ENCODE data around the gene LSM14A. TPM values are rescaled to one million over a fixed set of nuclear protein-coding genes. Genes with fewer than 3 reads are reported as not detected.
"Not testable (repeated sequence)": the region's sequence is repeated elsewhere in the genome, so short reads cannot be mapped to it uniquely, and the experiment has no call there.

LSM14A gene
- total RNA-seq, 1 experiment from 2014 or later = 51.8 TPM

DNA sequence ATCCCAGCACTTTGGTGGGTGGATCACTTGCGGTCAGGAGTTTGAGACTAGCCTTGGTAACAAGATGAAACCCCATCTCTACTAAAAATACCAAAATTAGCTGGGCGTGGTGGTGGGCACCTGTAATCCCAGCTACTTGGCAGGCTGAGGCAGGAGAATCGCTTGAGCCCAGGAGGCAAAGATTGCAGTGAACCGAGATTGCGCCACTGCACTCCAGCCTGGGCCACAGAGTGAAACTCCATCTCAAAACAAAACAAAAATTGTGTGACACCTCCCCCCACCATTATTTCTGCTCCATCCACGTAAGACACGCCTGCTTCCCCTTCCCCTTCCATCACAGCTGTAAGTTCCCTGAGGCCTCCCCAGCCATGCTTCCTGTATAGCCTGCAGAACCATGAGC lies 13.3 kb upstream of the LSM14A start:
- not testable (repeated sequence) for DNase-seq (ENCODE audit: low read depth)

DNA sequence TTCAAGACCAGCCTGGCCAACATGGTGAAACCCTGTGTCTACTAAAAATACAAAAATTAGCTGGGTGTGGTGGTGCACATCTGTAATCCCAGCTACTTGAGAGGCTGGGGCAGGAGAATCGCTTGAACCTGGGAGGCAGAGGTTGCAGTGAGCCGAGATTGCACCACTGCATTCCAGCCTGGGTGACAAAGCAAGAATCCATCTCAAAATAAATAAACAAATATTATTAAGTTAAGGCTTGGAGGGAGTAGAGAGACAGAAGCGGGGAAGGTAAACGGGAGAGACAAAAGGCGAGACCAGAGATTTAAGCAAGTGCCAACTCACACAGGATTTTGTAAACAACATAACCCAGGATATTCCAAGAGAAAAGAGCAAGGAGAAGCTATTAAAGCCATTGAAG lies 12.8 kb upstream of the LSM14A start:
- peak; percentile 26 for DNase-seq (ENCODE audit: low read depth)

DNA sequence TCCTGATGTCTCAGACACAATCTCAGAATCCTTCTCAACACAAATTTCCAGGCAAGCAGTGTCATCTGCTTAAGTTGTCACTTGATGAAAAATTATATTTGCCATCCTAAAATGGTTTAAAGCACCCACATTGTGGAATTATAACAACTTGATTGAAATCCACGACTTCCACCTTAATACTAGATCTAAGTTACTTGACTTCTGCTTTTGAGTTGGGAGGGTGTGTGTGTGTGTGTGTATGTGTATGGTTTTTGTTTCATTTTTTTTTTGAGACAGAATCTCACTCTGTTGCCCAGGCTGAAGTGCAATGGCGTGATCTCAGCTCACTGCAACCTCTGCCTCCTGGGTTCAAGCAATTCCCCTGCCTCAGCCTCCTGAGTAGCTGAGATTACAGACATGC lies 10.4 kb upstream of the LSM14A start:
- DNase-seq (ENCODE audit: low read depth) = not testable (repeated sequence)

DNA sequence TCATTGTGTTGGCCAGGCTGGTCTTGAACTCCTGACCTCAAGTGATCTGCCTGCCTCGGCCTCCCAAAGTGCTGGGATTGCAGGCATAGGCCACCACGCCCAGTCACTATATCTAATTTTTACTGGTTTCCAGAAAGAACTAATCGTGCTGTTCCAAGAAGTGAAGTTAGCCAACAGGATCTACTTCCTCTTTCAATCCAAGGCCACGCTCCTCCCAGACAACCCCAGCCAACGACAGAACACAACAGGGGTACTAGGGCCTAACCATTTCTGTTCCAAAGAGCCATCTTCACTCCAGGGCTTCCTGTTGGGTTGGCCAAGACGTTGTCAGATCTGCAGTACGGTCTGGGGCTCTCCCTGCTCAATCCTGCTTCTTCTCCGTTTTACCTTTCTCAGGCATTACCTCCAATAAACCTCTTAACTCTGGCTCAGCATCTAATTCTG lies 7.0 kb upstream of the LSM14A start:
- DNase-seq (ENCODE audit: low read depth) = no peak

DNA sequence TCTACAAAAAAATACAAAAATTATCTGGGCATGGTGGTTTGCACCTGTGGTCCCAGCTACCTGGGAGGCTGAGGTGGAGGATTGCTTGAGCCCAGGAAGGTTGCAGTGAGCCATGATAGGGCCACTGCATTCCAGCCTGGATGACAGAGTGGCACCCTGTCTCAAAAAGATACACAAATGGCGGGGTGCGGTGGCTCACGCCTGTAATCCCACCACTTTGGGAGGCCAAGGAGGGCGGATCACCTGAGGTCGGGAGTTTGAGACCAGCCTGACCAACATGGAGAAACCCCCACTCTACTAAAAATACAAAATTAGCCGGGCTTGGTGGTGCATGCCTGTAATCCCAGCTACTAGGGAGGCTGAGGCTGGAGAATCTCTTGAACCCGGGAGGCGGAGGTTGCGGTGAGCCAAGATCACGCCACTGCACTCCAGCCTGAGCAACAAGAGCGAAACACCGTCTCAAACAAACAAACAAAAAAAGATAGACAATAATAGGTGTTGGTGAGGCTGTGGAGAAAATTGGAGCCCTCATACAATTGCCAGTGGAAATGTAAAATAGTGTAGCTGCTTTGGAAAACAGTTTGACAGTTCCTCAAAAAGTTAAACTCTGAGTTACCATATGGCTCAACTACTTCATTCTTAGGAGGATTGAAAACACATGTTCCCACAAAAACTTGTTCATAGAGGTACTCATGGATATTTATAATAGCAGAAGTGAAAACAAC lies 2.7 kb upstream of the LSM14A start:
- not testable (repeated sequence) for DNase-seq (ENCODE audit: low read depth)

DNA sequence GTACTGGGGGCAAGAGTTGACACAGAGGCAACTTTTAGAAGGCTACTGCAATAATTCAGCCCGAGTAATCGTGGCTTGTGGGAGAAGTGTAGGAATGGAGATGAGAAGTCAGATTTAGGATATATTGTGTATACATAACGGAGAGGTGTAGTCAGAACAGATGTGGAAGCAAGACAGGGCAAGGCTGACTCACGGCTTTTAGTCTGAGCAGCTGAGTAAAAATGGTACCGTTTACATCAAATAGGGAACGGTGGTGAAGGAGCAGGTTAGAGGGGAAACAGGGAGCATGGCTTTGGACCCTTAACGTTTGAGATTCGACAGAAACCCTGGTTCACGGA lies 796 bp upstream of the LSM14A start:
- DNase-seq (ENCODE audit: low read depth) = peak; percentile 52

DNA sequence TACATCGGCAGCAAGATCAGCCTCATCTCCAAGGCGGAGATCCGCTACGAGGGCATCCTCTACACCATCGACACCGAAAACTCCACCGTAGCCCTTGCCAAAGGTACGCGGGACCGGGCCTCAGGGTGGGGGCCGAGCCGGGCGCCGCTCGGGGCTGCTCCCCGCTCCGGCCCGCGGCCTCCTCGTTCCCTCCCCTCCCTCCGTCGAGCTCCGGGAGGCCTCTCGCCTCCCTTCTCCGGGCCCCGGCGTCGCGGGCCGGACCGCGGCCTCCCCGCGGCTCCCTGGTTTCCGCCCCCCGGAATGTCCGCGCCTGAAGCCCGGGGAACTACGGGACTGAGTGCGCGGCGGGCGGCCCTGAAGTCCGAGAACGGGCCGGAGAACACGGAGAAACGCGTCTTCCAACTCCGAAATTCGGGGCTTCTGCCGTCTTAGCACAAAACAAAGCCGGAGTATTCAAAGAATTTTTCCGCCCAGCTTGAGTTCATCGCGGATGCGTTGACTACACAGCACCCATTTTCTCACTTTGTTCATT lies 423 bp downstream of the LSM14A start:
- DNase-seq (ENCODE audit: low read depth) = no peak

DNA sequence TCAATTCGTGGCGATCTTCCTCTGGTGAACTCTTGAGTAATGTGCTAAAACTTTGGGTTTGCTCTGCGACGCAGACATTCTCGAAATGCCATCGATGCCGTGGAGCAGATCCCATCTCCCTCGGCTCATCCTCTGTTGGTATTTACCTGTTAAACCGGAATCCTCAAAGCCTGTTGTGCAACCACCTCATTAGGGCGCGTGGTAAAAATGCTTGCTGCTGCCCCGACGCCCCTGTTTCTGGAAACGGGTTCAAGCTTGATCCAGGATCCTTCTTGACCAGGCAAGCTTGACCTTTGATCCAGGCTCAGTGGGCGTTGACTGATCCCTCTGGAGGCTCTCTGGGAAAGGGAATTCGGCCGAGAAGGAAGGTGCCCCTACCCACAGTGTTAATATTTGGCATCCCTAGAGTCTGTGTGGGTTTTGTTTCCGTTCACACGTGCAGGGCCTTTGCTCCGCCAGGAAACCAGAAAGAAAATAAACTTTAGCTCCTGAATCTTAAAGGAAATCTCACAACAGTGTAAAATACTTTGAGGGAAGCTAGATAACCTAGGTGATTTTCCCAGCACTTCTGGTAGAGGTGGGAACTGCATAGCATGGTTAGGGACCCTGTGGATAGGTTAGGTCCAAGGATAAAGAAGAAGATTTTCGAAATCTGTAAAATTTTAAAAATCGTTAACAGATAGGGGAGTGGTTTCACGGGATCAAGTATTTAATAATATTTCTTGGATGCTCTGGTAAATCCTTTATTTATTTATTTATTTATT lies 1.1 kb downstream of the LSM14A start:
- peak; percentile 65 for DNase-seq (ENCODE audit: low read depth)

DNA sequence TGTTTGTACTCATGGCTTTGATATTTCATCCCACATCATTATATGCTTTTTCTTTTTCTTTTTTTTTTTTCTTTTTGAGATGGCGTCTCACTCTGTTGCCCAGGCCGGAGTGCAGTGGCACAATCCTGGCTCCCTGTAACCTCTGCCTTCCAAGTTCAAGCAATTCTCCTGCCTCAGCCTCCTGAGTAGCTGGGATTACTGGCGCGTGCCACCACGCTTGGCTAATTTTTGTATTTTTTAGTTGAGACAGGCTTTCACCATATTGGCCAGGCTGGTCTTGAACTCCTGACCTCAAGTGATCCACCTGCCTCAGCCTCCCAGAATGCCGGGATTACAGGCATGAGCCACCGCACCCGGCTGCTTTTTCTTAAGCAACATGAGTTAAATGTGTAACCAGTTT lies 2.9 kb downstream of the LSM14A start:
- not testable (repeated sequence) for DNase-seq (ENCODE audit: low read depth)

DNA sequence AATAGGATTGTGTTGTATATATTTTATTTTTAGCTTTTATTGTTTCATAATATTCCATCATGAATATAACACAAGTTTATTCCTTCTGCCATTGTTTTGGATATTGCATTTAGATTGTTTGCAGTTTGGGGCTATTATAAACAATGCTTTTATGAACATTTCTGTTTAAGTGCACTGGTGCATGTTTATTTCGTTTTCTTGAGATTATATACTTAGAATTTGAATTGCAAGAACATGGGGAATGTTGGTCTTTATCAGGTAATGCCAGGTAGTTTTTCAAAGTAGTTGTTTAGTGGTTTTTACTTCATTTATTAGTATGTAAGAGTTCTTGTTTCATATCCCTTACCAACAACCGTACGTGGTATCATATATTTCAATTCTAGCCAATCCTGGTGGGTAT lies 4.3 kb downstream of the LSM14A start:
- DNase-seq (ENCODE audit: low read depth) = no peak

DNA sequence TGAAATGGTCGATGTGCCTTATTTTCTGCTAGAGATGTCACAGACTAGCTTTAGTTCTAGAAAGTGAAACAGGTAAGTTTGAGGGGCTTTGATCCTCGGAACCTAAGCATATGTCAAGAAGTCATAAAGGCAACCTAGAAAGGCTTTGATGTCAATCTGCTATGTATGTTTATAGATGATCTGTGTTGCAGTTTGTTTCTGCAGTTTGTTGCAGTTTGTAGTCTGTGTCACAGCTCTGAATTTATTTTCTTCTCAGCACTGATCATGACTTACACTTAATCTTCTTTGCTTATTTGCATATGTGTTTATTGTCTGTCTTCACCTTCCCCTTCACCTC lies 5.9 kb downstream of the LSM14A start:
- no peak for DNase-seq (ENCODE audit: low read depth)

DNA sequence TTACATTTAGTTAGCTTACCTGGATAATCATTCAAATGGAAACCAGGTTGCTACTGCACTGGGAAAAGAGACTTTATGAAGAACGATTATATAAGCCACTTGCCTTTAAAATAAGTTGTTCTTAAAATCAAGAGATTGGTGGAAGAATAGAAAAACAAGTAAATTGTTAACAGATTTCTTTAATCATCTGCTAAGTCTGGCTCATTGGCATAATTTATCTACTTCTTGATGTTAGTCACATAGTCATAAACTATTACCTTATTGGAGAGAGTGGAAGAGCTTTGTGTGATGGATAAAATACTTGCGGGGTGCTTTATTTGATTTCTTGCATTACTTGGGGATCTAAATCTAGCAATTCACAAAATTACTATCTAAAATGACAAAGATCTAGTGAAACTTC lies 6.8 kb downstream of the LSM14A start:
- no peak for DNase-seq (ENCODE audit: low read depth)

DNA sequence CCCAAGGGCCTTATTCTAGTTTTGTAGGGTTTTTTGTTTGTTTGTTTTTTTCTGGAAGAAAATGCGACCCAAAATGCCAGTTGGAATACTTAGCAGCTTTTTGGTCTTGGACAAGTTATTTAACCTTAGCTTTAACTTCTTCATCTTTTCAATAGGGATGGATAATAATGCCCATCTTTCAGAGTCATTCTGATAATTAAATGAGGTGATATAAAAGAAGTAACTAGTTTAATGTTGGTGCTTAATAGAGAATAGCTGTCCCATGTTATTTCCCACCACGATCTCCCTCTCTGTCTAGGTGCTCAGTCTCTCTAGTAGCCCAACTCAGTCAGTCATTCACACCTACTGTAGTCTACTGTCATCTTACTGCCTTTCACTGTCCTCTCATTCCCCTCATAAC lies 8.0 kb downstream of the LSM14A start:
- DNase-seq (ENCODE audit: low read depth) = no peak

DNA sequence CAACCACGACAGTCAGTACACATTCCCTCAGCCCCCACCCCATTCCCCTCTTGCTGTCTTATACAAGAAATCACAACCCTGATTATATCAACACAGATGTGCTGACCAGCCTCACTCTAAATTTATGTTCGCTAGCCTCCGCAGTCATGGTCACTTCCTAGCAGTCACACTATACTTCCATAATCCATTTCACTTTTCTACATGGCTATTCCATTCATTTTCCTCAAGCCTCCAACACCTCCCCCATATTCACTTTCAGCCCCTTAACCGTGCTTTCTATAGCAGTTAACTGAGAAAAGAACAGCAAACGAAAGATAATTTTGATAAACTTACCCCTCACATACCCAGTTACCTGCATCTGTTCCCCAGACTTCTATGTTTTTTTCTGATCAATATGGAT lies 8.4 kb downstream of the LSM14A start:
- DNase-seq (ENCODE audit: low read depth) = no peak

DNA sequence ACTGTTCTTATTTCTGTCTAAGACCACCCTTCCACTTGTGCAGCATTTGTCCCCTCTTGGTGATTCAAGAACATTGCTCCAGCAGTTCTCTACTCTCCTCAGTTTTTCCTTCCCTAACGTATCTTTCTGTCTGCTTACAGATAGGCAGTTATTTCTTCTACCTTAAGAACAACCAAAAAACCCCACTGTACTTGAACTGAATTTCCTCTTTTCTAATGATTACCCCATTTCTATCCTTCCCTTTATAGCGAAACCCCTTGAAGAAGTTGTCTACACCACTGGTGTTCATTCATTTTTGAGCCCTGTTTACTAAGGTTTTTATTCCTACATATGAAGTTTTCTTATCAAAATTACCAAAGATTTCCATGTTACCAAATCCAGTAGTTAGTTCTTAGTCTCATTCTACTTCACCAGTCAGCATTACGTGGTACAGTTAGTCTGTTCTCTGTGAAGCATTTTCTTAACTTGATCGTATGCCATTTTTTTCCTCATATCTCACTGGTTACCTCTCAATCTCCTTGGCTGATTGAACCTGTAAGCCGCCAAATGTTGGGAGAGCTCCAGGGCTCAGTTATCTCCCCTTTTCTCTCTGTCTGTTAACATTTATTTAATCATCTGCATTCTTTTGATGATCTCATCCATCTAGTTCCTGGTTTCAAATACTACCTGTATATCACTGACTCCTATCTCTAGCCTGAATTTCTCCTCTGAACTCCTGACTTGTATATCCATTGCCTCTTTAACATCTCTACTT lies 9.0 kb downstream of the LSM14A start:
- DNase-seq (ENCODE audit: low read depth) = peak; percentile 30

DNA sequence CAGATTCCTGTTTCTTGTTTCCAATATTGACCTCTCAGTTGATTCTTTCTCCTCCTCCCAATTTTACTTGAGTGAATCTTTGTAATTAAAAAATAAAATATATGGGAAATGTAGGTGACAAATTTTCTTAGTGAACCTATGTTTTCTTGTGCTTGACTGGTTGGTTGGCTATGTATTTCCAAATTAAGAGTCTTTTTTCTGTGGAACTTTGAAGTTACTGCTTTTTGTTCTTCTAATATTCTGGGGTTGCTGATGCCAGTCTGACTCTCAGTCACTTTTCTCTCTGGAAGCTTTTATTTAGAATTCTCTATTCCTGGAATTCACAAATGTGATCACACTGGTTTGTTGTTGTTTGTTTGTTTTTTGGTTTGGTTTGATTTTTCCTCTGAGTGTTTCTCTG lies 9.8 kb downstream of the LSM14A start:
- no peak for DNase-seq (ENCODE audit: low read depth)

DNA sequence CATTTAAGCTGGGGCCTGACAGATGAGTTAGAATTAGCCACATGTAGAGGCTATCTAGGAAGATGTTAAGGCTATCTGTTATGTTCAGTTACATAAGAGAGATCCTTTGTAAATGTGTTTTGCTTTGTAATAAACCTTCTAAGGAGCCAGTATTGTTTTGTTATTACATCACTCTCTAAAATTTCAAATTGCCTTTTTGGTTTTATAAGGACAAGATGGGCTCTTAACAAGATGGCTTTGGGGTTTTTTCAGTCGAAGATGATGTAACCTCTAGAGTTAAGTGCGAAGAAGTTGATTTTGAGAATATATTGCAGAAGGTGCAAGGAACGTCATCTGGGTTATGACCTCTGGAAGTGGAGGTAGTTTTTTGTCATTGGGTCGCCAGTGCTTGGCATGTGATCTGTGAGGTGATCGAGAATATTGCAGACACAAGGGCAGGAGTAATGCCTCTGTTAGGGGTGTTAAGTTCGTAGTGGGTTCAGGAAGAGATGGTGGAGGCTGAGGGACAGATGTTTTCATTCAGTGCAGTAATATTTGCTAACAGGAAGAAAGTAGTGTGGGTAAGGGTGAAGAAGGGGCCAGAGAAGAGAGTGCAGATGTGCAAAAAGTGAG lies 12.7 kb downstream of the LSM14A start:
- no peak for DNase-seq (ENCODE audit: low read depth)

DNA sequence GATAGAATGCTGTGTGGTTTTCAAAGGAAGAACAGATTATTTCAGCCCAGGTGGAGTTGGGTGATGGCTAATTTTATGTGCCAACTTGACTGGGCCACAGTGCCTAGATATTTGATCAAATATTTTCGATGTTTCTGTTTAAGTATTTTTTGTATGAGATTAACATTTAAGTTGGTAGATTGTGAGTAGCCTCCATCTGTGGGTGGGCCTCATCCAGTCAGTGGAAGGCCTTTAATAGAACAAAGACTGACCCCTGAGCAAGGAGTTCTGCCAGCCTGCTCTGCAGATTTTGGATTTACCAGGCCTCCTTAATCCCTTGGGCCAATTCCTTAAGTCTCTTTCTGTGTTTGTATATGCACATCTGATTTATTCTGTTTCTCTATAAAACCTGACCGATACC lies 13.9 kb downstream of the LSM14A start:
- no peak for DNase-seq (ENCODE audit: low read depth)

DNA sequence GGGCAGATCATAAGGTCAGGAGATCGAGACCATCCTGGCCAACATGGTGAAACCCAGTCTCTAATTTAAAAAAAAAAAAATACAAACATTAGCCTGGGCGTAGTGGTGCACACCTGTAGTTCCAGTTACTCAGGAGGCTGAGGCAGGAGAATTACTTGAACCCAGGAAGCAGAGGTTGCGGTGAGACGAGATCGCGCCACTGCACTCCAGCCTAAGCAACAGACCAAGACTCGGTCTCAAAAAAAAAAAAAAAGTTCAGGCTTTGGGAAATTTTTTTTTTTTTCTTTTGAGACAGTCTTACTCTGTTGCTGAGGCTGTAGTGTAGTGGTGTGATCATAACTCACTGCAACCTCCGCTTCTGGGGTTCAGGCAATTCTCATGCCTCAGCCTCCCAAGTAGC lies 14.7 kb downstream of the LSM14A start:
- DNase-seq (ENCODE audit: low read depth) = no peak

DNA sequence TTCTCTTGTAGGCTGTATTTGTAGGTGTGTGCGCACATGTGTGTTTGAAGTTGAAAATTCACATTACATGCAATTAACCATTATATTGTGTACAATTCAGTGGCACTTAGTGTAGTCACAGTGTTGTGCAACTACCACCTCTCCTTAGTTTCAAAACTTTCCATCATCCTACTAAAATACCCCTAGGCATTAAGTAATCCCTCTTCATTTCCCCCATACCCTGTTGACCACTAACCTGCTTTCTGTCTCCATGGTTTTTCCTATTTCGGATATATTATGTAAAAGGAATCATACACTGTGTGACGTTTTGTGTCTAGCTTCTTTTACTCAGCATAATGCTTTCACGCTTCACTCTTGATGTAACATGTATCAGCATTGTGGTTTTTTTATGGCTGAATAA lies 16.1 kb downstream of the LSM14A start:
- peak; percentile 4 for DNase-seq (ENCODE audit: low read depth)

DNA sequence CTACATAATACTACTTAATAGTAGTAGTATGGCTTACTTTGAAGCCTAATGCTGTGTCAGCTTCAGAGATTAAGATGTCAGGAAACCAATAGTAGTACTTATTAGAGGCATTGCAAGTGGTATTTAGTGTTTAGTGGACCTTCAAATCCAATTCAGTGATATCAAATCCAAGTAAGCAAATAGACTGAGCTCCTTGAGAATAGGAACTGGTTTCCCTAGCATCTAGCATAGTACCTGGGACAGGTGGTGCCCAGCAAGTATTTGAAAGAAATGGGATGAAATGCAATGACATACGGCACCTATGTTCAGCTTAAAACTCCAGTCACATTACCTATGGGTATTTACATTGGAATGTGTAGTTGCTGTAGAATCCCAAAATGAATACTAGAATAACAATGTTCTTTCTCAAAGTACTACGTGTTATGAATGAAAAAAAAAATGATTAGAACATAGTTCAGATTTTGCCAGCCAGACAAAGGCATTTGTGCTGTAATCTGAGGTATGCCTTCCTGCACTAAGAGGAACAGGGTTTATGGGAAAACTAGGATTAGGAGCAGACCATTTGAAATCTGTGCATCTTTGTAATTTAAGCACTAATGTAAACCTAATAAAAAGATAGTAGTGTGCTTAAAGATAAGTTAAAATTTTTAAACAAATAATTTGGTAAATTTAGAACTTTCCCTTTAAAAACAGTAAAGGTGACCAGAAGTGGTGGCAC lies 17.1 kb downstream of the LSM14A start:
- no peak for DNase-seq (ENCODE audit: low read depth)
